DOHH2 (cell line): ENCODE data around the gene CAP1.

Source experiments
- EZH2phosphoT487 ChIP-seq: fragments of 200-600 bp; sonication (generic); IDR thresholded peaks from 2 replicates; pipeline ENCODE4 v1.6.1; 2017; ENCODE audit warnings: borderline replicate concordance, mild to moderate bottlenecking, antibody characterized with exemption, low read length, moderate library complexity, mixed read lengths
- TF ChIP-seq, protein P1 (sequence below): fragments of 200-600 bp; sonication (generic); IDR thresholded peaks from one replicate; pipeline ENCODE4 v1.5.1; 2014; ENCODE audit warnings: antibody characterized with exemption, mild to moderate bottlenecking, low read depth, low read length; ENCODE audit not compliant: poor library complexity, severe bottlenecking

DNA sequence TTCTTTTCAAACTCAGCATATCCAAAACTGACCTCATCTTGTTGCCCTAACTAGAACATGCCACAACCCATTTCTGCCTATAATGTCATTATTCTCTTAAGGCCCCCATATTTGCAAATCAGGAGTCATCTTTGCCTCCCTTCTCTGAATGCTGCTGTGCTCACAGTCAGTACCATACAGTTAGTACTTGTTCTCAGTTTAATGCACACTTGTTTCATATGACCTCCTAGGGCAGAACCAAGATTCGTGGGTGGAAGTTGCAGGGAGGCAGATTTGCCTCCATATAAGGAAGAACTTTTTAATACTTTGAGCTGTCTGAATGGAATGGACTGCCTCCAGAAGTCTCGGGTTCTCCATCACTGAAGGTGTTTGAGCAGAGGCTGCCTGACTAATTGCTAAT lies 9.2 kb downstream of the CAP1 start:
- TF ChIP-seq, protein P1, sequence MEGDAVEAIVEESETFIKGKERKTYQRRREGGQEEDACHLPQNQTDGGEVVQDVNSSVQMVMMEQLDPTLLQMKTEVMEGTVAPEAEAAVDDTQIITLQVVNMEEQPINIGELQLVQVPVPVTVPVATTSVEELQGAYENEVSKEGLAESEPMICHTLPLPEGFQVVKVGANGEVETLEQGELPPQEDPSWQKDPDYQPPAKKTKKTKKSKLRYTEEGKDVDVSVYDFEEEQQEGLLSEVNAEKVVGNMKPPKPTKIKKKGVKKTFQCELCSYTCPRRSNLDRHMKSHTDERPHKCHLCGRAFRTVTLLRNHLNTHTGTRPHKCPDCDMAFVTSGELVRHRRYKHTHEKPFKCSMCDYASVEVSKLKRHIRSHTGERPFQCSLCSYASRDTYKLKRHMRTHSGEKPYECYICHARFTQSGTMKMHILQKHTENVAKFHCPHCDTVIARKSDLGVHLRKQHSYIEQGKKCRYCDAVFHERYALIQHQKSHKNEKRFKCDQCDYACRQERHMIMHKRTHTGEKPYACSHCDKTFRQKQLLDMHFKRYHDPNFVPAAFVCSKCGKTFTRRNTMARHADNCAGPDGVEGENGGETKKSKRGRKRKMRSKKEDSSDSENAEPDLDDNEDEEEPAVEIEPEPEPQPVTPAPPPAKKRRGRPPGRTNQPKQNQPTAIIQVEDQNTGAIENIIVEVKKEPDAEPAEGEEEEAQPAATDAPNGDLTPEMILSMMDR, result no peak
- no peak for TF ChIP-seq EZH2phosphoT487
